ENCODE measurements around the gene AGAP1. TPM values are rescaled to one million over a fixed set of nuclear protein-coding genes. Genes with fewer than 3 reads are reported as not detected.

The AGAP1 gene
- total RNA-seq, 1 donor from 2014 or later = 36.2 TPM

- no peak for TF ChIP-seq CTCF (IDR thresholded peaks at IDR 0.05)
- no peak overlapping the region for H3K27ac ChIP-seq
- H3K4me3 ChIP-seq = no peak overlapping the region
- intact Hi-C loops (cut with DNase I) = no loop called here
- no peaks in the 10 kb centered on the region for H3K4me1 ChIP-seq
- no peaks in the 10 kb centered on the region for H3K9me3 ChIP-seq
- DNase-seq = no peak
- ATAC-seq = no peak
- H3K36me3 ChIP-seq = peaks cover 14% of the 10 kb centered on the region
- no peaks in the 10 kb centered on the region for H3K27me3 ChIP-seq (ENCODE audit: low read depth)
These were observed 470.2 kb downstream of the AGAP1 start for GRCh38 chr2:235963853-235964577.

- no peaks in the 10 kb centered on the region for H3K27me3 ChIP-seq (ENCODE audit: low read depth)
- peaks cover 23% of the 10 kb centered on the region for H3K36me3 ChIP-seq
- no peak overlapping the region for H3K27ac ChIP-seq
- intact Hi-C loops (cut with DNase I) = no loop called here
- no peak for ATAC-seq
- no peak for TF ChIP-seq CTCF (IDR thresholded peaks at IDR 0.05)
- no peak for DNase-seq
- no peak overlapping the region for H3K4me3 ChIP-seq
- H3K4me1 ChIP-seq = no peaks in the 10 kb centered on the region
- no peaks in the 10 kb centered on the region for H3K9me3 ChIP-seq
These were observed 471.0 kb downstream of the AGAP1 start for GRCh38 chr2:235964787-235965390.

- intact Hi-C loops (cut with DNase I) = no loop called here
- DNase-seq = no peak
- H3K9me3 ChIP-seq = no peaks in the 10 kb centered on the region
These were observed 472.6 kb downstream of the AGAP1 start for GRCh38 chr2:235966396-235966795.

GRCh38 chr2:235966932-235967757, 473.3 kb downstream of the AGAP1 start:
- Histone ChIP-seq H3K27me3 (ENCODE audit: low read depth) (no peaks in the 10 kb centered on the region), H3K4me3 (no peak overlapping the region), H3K27ac (no peak overlapping the region), H3K9me3 (no peaks in the 10 kb centered on the region), H3K36me3 (peaks cover 30% of the 10 kb centered on the region), H3K4me1 (no peaks in the 10 kb centered on the region)
- intact Hi-C loops (cut with DNase I) = no loop called here
- DNase-seq (no peak), ATAC-seq (no peak)
- no peak for TF ChIP-seq CTCF (IDR thresholded peaks at IDR 0.05)

More at GRCh38 chr2:235966396-235966795, 472.6 kb downstream of the AGAP1 start:
- TF ChIP-seq CTCF (IDR thresholded peaks at IDR 0.05) = no peak
- Histone ChIP-seq H3K27ac (no peak overlapping the region), H3K27me3 (ENCODE audit: low read depth) (no peaks in the 10 kb centered on the region), H3K4me1 (no peaks in the 10 kb centered on the region), H3K36me3 (peaks cover 25% of the 10 kb centered on the region), H3K4me3 (no peak overlapping the region)
- no peak for ATAC-seq

- Histone ChIP-seq H3K4me3 (no peak overlapping the region), H3K4me1 (no peaks in the 10 kb centered on the region), H3K27me3 (ENCODE audit: low read depth) (no peaks in the 10 kb centered on the region), H3K27ac (no peak overlapping the region), H3K9me3 (no peaks in the 10 kb centered on the region), H3K36me3 (peaks cover 34% of the 10 kb centered on the region)
- TF ChIP-seq CTCF (IDR thresholded peaks at IDR 0.05) = no peak
- DNase-seq (no peak), ATAC-seq (no peak)
- intact Hi-C loops (cut with DNase I) = no loop called here
These were observed 474.3 kb downstream of the AGAP1 start for GRCh38 chr2:235968155-235968554.

Data from lower lobe of right lung (tissue), 2 donors.